Hematopoietic multipotent progenitor cell treated with erythropoietin and hydrocortisone succinate and interleukin-3 and kit ligand, for 8 days (in vitro differentiated cells): Measurements from ENCODE around the gene DCAF6.
A peak's percentile ranks its signal among the peaks of the same experiment; 100 is the strongest.
"Not testable (repeated sequence)": the region's sequence is repeated elsewhere in the genome, so short reads cannot be mapped to it uniquely, and the experiment has no call there.

Source experiments
- DNase-seq: peaks from one replicate; pipeline ENCODE4 v3.0.0-alpha.2; 2015

The DCAF6 gene

DNA sequence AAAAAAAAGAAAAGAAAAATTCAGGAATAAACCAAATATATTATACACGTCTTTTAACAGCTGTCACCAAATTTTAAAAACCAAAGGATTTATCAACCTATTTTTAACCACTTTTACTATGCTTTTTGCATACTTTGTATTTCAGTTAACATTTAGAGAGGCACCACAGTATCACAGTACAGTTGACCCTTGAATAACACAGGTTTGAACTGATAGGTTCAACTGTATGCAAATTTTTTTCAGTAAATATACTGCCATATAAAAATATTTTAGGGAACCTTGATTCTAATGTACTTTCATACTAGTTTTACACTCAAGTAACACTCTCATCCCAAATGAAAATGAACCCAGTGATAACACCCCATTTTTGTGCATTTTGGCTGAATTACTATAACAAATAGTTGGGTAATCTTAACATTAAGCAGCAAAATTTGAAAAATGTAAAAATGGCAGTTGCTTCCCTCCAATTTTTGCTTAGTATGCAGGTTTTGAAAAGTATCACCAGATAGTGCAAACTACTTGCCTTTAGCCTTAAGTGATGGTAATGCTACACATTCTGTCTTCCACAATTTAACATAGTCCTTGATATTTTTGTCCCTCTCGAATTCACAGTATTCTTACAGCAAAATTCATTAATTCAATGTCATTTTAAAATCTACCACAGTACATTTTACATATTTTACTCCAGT lies 11.8 kb upstream of the DCAF6 start:
- peak; percentile 72 for DNase-seq

DNA sequence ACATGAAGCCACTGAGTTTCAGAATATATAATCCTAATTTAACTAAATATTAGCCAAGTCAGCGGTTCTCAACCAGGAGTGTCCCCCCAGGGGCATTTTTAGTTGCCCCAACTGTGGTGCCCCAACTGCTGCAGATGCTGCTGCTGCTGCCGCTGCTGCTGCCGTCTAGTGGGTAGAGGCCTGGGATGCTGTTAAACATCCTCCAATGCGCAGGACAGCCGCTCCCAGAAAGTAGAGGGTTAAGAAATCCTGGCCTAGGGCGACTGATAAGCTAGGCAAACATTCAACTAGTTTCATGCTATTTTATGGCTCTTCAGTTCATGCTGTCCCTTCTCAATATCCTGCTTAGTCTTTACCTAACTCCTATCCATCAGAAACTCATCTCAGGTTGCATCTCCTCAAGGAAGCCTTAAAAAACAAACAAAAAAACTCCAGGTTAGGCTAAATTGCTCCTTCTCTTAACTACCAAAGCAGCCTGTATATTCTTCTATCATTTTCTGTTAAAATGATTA lies 9.9 kb upstream of the DCAF6 start:
- DNase-seq = no peak

DNA sequence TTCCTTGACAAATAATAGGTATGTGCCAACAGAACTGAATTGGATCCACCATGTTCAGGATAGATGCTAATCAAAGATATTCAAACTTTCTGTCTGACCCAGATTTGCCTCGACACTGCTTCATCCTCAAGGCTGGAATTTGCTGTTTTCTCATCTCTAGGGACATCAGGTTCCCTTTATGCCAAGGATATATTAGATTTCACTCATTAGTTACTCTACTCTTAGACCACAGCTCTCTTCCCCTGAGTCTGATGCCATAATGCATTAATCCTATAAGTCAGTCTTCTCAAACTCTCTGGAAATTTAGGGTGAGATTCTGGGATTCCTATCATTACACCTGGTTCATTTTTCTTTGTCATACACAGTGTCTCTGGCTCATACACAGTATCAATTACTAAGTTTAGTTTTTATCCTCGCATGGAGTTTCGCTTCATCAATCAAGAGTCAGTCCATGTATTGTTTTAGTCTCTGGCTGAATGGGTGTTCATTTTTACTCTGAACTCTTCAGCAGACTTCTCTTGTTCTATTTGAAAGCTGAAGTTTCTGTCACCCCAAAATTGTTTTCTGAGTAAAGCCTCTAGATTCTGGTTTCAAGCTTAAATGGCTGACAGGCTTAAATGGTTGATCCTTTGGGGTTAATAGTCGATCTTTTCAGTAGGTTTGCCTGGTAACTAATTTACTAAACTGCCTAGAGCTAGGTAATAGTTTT lies 9.3 kb upstream of the DCAF6 start:
- no peak for DNase-seq

DNA sequence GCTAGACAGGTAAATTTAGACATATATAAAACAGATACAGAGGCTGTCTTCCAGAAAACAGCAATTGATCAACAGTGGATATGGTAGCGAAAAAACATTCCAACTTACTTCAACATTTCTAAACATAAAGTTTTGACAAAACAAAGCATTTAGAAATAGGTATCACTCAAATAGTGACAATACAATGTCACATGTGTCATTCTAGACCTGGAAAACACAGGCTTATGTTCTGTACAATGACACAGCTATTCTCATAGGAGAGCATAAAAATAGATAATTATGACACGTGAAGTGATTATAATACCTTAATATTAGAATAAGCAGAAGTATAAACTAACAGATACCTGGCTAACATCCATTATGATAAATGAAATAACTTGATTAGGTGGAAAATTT lies 8.0 kb upstream of the DCAF6 start:
- no peak for DNase-seq

DNA sequence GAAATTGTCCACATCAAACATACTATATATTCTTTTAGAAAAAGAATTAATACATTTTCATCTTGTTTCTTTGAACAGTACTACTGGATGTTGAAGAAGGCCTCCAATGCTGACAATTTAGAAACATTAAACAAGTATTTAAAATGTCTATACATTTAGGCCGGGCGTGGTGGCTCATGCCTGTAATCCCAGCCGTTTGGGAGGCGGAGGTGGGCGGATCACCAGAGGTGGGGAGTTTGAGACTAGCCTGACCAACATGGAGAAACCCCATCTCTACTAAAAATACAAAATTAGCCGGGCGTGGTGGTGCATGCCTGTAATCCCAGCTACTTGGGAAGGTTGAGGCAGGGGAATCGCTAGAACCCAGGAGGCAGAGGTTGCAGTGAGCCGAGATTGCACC lies 7.6 kb upstream of the DCAF6 start:
- DNase-seq = not testable (repeated sequence)

DNA sequence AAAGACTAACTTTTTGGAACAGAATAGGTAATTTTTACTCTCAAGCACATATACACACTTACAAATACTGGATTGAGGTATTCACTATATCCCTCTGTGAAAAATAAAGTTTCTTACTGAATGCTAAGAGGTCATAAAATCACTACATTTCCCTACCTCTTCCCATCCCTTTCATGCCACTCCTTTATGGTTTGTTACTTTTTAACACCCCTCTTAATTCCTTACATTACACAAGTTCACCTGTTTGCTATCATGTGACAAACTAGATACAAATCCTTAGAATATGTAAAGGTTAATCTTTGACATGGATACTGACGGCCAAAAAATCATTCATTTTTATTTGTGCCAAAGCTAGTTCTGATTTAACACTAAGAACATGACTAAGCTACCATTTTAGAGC lies 6.8 kb upstream of the DCAF6 start:
- DNase-seq = no peak

DNA sequence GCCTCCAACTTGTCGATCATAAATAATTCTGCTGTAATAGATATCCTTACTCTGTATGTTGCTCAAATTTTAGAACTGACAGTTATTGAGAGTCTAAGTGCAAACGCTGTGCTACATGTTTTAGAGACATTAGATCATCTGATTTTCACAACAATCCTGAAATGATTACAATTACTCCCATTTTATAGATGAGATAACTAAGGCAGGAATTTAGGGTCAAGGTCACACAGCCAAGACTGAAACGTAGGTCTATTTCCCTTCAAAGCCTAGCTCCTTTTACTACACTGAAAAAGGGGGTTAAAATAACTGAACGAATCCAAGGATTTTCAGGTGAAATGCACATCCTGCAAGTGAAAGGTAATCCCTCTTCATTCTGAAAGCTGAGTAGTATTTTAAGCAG lies 2.7 kb upstream of the DCAF6 start:
- no peak for DNase-seq

DNA sequence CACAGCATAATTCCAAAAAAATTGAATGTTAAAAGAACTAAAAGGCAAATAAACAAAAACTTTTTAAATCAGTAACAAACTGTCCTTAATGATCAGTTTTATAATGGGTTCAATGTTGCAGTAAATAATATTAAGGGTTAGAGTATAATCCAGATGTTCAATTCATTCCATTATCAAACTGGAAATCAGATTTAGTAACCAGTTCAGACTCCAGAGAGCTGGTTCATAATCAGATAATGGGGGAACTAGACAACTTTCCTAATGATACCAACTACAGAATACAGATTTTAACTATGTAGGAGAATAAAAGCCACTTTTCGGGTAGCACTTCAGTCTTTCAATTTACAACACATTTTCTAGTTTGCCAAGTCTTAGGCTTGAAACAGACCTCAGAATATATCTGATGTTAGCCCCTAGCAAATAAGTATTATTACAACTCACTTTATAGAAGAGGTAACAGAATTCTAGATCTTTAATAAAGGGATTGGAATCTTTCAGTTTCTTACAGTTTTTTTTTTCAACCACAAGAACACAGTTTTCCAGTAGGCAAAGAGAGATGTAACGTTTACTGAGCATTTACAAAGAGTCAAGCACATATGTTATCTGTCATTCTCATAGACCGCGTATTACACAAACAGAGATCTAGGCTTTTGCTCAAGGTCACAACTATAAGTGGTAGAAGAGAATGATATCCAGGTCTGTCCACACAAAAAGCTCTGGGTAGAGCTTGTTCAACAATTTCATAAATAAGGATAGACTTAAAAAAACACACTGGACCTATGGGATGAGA lies 1.9 kb upstream of the DCAF6 start:
- DNase-seq = peak; percentile 43

DNA sequence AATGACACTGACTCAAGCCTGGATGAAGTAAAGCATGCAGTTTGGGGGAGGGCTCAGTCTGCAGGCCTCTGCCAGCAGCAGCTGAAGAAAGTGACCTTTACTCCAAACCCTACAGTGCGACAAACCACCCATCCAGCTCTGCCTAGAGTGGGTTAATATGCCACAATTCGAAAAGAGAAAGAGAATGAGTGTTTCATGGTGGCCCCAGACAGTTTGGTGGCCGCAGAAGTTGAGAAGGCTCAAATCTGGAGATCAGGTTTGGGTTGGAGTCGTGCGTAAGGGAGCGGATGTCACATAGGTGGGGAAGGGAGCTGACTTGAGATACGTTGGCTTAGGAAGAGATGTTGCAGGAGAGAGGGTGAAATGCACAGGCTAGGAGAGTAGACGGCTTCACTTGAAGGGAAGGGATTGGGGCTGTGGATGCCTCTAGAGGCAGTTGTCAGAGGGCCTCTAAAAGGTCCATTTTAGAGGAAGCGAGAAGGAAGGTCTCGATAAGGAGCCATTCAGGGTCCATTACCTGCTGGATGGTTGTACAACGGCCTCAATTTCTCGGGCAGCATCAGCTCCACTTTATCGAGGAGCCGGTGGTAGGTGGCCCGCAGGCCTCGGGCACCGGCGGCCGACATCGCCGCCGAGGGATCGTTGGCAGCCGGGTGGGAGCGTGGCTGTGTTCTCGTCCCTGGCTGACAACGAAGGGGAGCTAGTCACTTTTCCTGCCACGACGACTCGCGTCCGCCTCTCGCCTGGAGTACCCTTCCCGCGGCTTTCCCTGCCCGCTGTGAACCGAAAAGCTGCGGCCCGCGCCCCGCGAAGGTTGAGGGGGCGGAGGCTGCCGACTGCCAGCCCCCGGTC lies 1.0 kb upstream of the DCAF6 start:
- DNase-seq = peak; percentile 48

DNA sequence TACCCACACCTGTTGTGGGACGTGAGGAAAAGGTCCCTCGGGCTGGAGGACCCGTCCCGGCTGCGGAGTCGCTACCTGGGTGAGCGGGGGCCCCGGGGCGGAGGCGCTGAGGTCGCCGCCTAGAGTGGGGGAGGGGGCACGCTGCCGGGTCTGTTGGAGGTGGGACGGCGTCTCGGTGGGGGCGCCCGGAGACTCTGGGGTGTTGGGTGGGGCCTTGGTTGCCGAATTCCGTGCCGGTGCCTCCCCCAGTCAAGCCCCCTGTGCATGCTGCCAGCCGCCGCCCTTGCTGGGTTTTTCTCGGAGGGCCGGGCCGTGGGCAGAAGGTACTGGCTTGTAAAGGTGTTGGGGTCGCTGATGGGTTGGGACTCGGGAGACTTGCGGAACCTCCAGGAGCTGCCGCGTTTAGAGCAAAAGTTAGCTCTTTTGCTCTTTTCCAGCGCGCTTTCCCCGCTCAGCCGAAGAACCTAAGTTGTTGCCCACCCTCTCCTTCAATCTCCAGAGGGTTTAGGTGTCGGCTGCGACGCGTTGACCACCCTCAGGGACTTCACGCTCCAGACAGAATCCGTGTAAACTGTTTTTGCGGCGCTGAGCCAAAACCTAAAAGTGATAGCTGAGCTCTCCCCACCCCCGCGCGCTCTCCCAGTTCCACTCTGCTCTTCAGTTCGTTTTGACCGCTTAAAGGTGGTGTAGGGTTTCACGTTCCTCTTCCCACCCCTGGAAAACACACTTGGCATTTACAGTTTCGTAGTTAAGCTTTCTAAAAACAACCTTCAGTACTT lies 636 bp downstream of the DCAF6 start, which contains the start of gene MPC2:
MPC2 (minus strand) TSS at position 143 of the 779 bp plus-strand sequence. CDS start 1,231 bp downstream, outside the sequence.
- peak; percentile 84 for DNase-seq

DNA sequence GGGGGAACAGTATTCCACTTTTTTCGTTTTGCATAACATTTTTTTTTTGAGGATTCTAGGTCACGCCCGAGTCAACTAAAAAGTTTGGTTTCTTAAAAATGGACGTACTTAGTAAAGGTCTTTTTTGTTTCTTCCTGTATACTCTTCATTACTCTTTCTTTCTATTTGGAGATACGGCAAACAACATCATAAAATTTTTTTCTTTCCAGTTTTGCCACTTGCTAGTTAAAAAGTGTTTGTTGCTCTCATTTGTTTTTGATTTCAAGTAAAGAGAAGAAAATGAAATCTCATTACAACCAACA lies 1.2 kb downstream of the DCAF6 start:
- DNase-seq = no peak

DNA sequence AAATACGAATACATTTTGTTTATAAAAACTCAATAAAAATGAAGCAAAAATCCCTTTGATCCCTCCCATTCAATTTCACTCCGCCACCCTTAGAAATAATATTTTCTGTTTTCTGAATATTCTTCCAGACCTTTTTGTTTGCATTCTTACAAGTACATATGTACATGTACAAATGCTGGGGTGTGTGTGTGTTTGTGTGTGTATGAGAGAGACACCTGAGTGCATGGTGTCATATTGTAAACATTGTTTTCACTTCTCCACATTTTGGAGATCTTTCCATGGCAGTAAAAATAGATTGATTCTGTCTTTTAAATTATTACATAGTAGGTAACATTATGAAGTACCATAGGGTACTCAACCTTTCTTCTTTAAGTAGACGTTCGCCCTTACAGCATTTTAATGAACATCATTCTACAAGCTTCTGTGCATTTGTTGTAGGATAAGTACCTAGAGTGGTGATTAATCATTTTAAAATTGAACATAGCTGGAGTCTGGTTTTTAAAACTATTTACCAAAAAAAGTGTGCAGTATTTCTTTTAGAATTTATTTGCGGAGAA lies 1.7 kb downstream of the DCAF6 start:
- peak; percentile 39 for DNase-seq

DNA sequence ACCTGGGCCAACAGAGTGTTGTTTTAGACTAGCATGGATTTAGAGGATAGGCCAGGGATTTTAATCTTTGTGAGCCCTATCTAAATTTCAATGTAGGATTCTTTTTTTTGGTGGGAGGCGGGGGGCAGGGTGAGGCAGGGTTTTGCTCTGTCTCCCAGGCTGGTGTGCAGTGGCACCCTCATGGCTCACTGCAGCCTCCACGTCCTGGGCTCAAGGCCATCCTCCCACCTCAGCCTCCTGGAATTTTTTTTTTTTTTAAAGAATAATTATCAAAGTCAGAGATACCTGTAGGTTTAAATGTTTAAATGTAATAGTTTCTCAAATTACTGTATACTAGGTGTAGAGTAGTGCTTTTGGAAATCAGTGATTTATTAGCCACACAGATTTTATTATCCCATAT lies 3.8 kb downstream of the DCAF6 start:
- DNase-seq = no peak

DNA sequence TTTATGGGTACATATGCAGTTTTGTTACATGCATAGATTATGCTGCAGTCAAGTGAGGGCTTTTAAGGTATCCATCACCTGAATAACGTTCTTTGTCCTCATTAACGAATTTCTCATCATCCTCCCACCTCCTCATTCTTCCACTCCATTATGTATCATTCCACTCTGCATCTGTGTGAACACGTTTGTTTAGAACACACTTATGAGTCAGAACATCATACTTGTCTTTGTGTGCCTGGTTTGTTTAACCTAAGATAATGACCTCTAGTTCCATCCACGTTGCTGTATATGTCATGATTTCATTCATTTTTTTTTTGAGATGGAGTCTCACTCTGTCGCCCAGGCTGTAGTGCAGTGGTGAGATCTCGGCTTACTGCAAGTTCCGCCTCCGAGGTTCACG lies 7.1 kb downstream of the DCAF6 start:
- DNase-seq = no peak

DNA sequence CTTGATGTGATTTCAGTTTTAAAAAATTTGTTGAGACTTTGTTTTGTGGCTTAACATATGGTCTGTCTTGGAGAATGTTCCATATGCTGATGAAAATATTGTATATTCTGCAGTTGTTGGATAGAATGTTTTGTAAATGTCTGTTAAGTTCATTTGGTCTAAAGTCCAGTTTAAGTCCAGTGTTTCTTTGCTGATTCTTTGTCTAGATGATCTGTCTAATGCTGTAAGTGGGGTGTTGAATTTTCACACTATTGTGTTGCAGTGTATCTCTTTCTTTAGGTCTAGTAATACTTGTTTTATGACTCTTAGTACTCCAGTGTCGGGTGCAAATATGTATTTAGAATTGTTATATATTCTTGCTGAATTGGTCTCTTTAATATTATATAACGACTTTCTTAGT lies 11.2 kb downstream of the DCAF6 start:
- no peak for DNase-seq

DNA sequence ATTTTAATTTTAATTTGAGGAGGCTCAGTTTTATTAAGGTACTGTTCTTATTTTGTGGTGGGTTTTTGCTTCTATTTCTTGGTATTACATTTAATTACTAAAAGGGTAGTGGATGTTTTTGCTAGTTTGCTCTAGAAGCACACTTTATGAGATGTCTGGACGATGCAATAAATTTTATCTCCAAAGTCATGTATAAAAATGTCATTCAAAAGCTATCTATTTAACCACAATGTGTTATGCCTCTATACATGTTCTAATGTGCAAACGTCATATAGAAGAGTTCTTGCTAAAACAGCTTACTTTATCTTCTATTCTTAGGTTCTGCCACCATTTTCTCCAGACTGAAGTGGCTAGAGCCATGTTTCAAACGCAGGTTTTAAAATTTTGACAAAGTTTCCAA lies 13.3 kb downstream of the DCAF6 start:
- no peak for DNase-seq

DNA sequence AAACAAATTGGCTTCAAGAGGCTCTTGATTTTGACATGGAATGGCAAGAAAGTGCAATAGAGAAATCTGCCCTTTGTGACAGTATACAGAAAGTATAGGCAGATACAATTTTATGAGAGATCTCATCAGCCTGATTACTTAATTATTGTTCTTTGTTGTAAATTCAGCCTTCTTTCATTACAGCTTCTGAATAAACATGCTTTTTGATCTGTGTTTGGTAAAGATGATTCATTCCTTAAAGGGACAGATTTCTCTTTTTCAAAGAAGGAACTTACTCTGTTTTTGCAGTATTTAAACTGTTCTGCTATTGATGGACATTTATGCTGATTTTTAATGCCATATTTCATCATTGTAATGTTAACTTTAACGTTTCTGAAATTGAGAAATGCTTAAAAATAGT lies 14.1 kb downstream of the DCAF6 start:
- no peak for DNase-seq

DNA sequence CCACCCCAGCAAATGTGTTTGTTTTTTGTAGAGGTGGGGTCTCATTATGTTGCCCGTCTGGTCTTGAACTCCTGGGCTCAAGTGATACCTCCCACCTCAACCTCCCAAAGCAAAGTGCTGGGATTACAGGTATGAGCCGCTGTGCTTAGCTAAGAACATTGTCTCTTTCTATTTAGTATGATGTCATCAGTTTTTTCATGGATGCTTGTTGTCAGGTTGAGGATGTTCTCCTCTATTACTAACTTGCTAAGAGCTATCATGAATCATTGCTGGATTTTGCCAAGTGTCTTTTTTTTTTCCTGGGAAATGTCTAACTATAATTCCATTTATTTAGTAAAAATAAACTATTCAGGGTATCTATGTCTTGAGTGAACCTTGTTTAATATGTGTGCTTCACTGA lies 19.4 kb downstream of the DCAF6 start:
- no peak for DNase-seq

DNA sequence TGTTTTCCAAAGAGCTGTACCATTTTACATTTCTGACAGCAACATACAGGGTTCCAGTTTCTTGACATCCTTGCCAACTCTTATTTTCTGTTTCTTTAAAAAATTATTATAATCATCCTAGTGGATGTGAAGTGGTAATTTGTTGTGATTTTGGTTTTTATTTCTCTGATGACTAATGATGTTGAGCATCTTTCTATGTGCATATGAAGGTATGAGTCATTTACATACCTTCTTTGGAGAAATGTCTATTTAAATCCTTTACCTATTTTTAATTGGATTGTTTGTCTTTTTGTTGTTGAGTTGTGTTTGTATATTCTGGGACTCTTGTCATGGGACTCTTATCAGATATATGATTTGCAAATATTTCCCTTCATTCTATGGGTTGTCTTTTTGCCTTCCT lies 21.2 kb downstream of the DCAF6 start:
- DNase-seq = no peak

DNA sequence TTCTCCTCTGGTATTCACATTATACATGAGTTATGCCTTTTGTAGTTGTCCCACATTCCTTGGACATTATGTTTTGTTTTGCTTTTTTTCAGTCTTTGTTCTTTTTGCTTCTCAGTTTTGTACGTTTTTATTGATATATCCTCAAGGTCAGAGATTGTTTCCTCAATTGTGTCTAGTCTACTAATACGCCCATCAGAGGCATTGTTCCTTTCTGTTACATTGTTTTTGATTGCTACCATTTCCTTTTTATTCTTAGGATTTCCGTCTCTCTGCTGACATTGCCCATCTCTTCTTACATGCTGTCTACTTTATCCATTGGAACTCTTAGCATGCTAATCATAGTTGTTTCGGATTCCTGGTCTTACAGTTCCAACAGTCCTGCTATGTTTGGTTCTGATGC lies 28.2 kb downstream of the DCAF6 start:
- no peak for DNase-seq

DNA sequence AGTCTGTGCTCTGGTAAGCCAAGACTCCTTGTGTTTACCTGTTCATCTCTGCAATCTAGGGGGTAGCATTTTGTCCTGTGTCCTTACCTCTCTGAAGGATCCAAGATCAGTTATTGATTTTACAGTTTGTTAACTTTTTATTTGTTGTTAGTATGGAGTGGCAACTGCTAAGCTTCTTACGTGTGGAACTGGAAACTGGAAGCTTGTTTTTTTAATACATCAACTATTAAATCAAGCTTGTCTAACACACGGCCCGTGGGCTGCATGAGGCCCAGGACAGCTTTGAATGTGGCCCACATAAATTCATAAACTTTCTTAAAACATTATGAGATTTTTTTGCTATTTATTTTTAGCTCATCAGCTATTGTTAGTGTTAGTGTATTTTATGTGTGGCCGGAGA lies 29.6 kb downstream of the DCAF6 start:
- no peak for DNase-seq

DNA sequence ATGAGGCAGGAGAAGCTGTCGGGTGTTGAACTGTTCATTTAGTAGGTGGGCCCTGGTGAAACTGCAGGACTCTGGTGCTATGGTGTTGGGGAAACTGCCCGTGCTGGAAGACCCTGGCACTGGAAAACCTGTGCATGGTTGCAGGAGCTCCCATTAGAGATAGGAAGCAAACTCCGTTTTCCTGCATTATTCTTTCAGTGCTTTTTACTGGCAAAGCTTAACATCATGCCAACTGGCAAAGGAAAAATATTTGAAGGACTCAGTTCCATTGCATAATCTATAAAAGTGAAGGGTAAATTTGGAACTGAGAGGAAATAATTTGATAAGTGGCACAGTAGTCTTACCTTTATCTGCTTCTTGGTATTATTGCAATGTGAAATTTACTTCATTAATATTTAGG lies 32.1 kb downstream of the DCAF6 start:
- no peak for DNase-seq
